K562 (cell line): ENCODE data around the gene CLSTN1. TPM values are rescaled to one million over a fixed set of nuclear protein-coding genes. Genes with fewer than 3 reads are reported as not detected.

ENCODE experiments used
- MCM5 ChIP-seq: fragments of 450-650 bp; IDR thresholded peaks from 2 replicates; pipeline ENCODE4 v1.6.1; 2016; ENCODE audit warnings: low read depth
- MTF1 ChIP-seq: fragments of 250-450 bp; sonication (Bioruptor Pico); IDR thresholded peaks from 2 replicates; pipeline ENCODE4 v1.9.0; 2021; ENCODE audit warnings: moderate library complexity, mild to moderate bottlenecking, inconsistent platforms, borderline replicate concordance
- MYBL2 ChIP-seq, 2 experiments: fragments of 450-650 bp in 1 of 2; sonication (generic) in 1 of 2; formaldehyde crosslinking in 1 of 2; IDR thresholded peaks; 2 replicates each; pipeline versions ENCODE4 v1.6.1 to v1.8.1; 2017 to 2022; ENCODE audit warnings: borderline replicate concordance in 1 of 2, inconsistent platforms in 1 of 2, low read depth in 1 of 2, mild to moderate bottlenecking in 1 of 2, missing genetic modification reagents in 1 of 2, moderate library complexity in 1 of 2
- NCOR1 ChIP-seq: fragments of 450-650 bp; IDR thresholded peaks from 2 replicates; pipeline ENCODE4 v1.6.1; 2016; ENCODE audit warnings: mild to moderate bottlenecking, moderate library complexity
- NRF1 ChIP-seq, 2 experiments: fragments of 450-650 bp; IDR thresholded peaks in 1 of 2; conservative IDR thresholded peaks in 1 of 2; 2 replicates each; pipeline ENCODE4 v1.6.1; 2014; ENCODE audit warnings: mild to moderate bottlenecking in 2 of 2
- PHF20 ChIP-seq: fragments of 450-650 bp; IDR thresholded peaks from 2 replicates; pipeline ENCODE4 v1.6.1; 2018; ENCODE audit not compliant: partially characterized antibody
- ZNF175 ChIP-seq: fragments of 200-800 bp; sonication (Bioruptor generic); IDR thresholded peaks from 2 replicates; pipeline ENCODE4 v1.6.1; 2016; ENCODE audit warnings: low read depth, mild to moderate bottlenecking, missing genetic modification characterization, missing compliant biosample characterization
- ZNF212 ChIP-seq: fragments of 450-650 bp; formaldehyde crosslinking; IDR thresholded peaks from 2 replicates; pipeline ENCODE4 v1.4.0; 2020; ENCODE audit warnings: mild to moderate bottlenecking
- ZNF41 ChIP-seq: fragments of 250-450 bp; sonication (Bioruptor Pico); conservative IDR thresholded peaks from 2 replicates; pipeline ENCODE4 v1.4.0; 2020; ENCODE audit warnings: mild to moderate bottlenecking
- ZNF551 ChIP-seq: fragments of 250-450 bp; sonication (Bioruptor Pico); IDR thresholded peaks from 2 replicates; pipeline ENCODE4 v1.5.0; 2021; ENCODE audit warnings: mild to moderate bottlenecking, moderate library complexity
- ZNF764 ChIP-seq: fragments of 250-450 bp; sonication (Bioruptor Pico); IDR thresholded peaks from 2 replicates; pipeline ENCODE4 v1.4.0; 2020; ENCODE audit warnings: low read depth, mild to moderate bottlenecking, moderate library complexity
- polyA plus RNA-seq, 8 experiments: library from polyadenylated mRNA; depleted of rRNA in 4 of 8; stranded (reverse) in 5 of 8; unstranded in 3 of 8; fragments of >200 nt; fragmentation: Nextera tagmentation in 2 of 8; fragmentation: Illumina TruSeq in 1 of 8; extraction: Ambion mirVana in 2 of 8; extraction: Trizol in 1 of 8; gene quantifications; 2 replicates each; pipeline versions ENCODE4 v1.2.1 to v1.2.3, GENCODE V29; 2011 to 2014; ENCODE audit warnings: inconsistent platforms in 1 of 8, missing spikeins in 1 of 8
- total RNA-seq, 7 experiments: library from RNA; depleted of rRNA in 6 of 7; stranded (reverse); fragments of >200 nt in 6 of 7; fragmentation: Illumina TruSeq in 2 of 7; extraction: Trizol in 2 of 7; gene quantifications; 2 replicates each; pipeline versions ENCODE4 v1.2.1 to v1.2.3, GENCODE V29; 2011 to 2021; ENCODE audit warnings: low replicate concordance in 1 of 7
- TF ChIP-seq, protein P1 (sequence below): sonication (generic); formaldehyde crosslinking; IDR thresholded peaks from 2 replicates; pipeline ENCODE4 v1.8.1; 2023; ENCODE audit warnings: mild to moderate bottlenecking, missing genetic modification reagents
- TF ChIP-seq, protein P2 (sequence below), 2 experiments: fragments of 450-650 bp; formaldehyde crosslinking in 1 of 2; IDR thresholded peaks; 2 replicates each; pipeline versions ENCODE4 v1.4.0 to v1.6.1; 2014 to 2020; ENCODE audit warnings: mild to moderate bottlenecking in 2 of 2, borderline replicate concordance in 1 of 2, low read depth in 1 of 2

The CLSTN1 gene
- total and polyA plus RNA-seq, 9 of the 15 experiments (the other 6 are each of a cell fraction or from before 2014, with no cell fraction given), result 1.1 to 32.5 (median 13.3) TPM

DNA sequence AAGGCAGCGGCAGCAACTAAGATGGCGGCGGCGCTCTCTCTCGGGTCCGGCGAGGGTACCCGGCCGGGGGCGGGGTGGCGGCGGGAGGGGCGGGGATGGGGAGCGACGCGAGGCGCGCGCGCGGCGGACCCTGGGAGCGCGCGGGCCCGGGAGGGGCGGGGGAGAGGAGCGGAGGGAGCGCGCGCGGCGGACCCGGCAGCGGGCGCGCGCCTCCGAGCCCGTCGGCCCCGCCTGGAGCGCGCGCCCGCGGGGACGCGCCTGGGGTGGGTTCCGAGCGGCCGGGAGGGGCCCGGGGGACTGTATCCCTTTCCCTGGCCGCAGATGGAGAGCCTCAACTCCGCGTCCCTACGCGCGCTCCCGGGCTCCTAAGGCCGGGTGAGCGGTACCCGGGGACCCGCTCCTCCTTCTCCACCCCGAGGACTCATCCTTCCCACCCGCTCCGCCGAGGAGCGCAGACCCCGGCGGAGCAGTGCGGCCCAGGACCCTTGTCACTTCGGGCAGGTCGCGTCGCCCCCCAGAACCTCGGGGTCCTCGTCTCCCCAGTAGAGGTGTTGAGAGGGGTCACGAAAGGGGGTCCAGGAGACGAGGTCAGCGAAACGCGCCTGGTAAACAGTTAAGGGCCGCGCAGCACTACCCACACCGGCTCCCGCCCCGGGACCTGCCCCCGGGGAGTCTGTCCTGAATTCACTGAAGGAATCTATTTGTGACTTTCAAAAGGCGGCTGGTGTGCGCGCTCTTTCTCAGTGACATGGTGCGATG is at the start of gene CLSTN1 (continued):
- TF ChIP-seq MCM5 (no peak), NRF1 (conservative IDR thresholded peaks at IDR 0.05 in 1 of 2, IDR thresholded peaks at IDR 0.05 in 1 of 2) (peak; percentile 24 to 40; a peak in 2 of 4 replicates), NCOR1 (no peak), MYBL2 (IDR thresholded peaks at IDR 0.05; ENCODE audit: low read depth) (no peak), MYBL2 (CRISPR knock-in tag; IDR thresholded peaks at IDR 0.05; ENCODE audit: borderline replicate concordance) (no peak), ZNF41 (CRISPR knock-in tag) (no peak), ZNF551 (CRISPR knock-in tag) (no peak), PHF20 (no peak), ZNF212 (CRISPR knock-in tag) (no peak), ZNF175 (peak; percentile 95), MTF1 (CRISPR knock-in tag) (no peak), ZNF764 (CRISPR knock-in tag) (no peak)
- TF ChIP-seq, protein P1, sequence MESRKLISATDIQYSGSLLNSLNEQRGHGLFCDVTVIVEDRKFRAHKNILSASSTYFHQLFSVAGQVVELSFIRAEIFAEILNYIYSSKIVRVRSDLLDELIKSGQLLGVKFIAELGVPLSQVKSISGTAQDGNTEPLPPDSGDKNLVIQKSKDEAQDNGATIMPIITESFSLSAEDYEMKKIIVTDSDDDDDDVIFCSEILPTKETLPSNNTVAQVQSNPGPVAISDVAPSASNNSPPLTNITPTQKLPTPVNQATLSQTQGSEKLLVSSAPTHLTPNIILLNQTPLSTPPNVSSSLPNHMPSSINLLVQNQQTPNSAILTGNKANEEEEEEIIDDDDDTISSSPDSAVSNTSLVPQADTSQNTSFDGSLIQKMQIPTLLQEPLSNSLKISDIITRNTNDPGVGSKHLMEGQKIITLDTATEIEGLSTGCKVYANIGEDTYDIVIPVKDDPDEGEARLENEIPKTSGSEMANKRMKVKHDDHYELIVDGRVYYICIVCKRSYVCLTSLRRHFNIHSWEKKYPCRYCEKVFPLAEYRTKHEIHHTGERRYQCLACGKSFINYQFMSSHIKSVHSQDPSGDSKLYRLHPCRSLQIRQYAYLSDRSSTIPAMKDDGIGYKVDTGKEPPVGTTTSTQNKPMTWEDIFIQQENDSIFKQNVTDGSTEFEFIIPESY (CRISPR knock-in tag), result no peak
- TF ChIP-seq, protein P2, sequence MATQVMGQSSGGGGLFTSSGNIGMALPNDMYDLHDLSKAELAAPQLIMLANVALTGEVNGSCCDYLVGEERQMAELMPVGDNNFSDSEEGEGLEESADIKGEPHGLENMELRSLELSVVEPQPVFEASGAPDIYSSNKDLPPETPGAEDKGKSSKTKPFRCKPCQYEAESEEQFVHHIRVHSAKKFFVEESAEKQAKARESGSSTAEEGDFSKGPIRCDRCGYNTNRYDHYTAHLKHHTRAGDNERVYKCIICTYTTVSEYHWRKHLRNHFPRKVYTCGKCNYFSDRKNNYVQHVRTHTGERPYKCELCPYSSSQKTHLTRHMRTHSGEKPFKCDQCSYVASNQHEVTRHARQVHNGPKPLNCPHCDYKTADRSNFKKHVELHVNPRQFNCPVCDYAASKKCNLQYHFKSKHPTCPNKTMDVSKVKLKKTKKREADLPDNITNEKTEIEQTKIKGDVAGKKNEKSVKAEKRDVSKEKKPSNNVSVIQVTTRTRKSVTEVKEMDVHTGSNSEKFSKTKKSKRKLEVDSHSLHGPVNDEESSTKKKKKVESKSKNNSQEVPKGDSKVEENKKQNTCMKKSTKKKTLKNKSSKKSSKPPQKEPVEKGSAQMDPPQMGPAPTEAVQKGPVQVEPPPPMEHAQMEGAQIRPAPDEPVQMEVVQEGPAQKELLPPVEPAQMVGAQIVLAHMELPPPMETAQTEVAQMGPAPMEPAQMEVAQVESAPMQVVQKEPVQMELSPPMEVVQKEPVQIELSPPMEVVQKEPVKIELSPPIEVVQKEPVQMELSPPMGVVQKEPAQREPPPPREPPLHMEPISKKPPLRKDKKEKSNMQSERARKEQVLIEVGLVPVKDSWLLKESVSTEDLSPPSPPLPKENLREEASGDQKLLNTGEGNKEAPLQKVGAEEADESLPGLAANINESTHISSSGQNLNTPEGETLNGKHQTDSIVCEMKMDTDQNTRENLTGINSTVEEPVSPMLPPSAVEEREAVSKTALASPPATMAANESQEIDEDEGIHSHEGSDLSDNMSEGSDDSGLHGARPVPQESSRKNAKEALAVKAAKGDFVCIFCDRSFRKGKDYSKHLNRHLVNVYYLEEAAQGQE (IDR thresholded peaks at IDR 0.05; ENCODE audit: borderline replicate concordance), result no peak
- TF ChIP-seq, protein P2 (CRISPR knock-in tag; IDR thresholded peaks at IDR 0.05; ENCODE audit: low read depth), result no peak
